IPS-18c (cell line): ENCODE measurements around the gene TBC1D9.

ENCODE experiments used
- H3K4me3 ChIP-seq: 2 replicates; pipeline ENCODE4 v1.7.0; 2013; ENCODE audit warnings: low read depth, mild to moderate bottlenecking, low read length, moderate library complexity; ENCODE audit not compliant: insufficient read depth
- H3K9me3 ChIP-seq: one replicate; pipeline ENCODE4 v1.6.1; 2013; ENCODE audit warnings: mild to moderate bottlenecking, low read length, moderate library complexity; ENCODE audit not compliant: control insufficient read depth, insufficient read depth

The TBC1D9 gene

GRCh38 chr4:140707325-140707724 is 48.9 kb downstream of the TBC1D9 start:
- Histone ChIP-seq H3K9me3 (peaks cover 5% of the 10 kb centered on the region), H3K4me3 (no peak overlapping the region)

GRCh38 chr4:140706665-140707064 is 49.5 kb downstream of the TBC1D9 start:
- Histone ChIP-seq H3K9me3 (peaks cover 5% of the 10 kb centered on the region), H3K4me3 (no peak overlapping the region)

- Histone ChIP-seq H3K9me3 (peaks cover 5% of the 10 kb centered on the region), H3K4me3 (no peak overlapping the region)
These were observed 49.9 kb downstream of the TBC1D9 start for GRCh38 chr4:140706276-140706625.

GRCh38 chr4:140705625-140706275 is 50.4 kb downstream of the TBC1D9 start:
- Histone ChIP-seq H3K9me3 (peaks cover 5% of the 10 kb centered on the region), H3K4me3 (no peak overlapping the region)

- peaks cover 5% of the 10 kb centered on the region for H3K9me3 ChIP-seq
- no peak overlapping the region for H3K4me3 ChIP-seq
These were observed 51.2 kb downstream of the TBC1D9 start for GRCh38 chr4:140704964-140705363.

- Histone ChIP-seq H3K9me3 (peaks cover 2% of the 10 kb centered on the region), H3K4me3 (no peak overlapping the region)
These were observed 51.7 kb downstream of the TBC1D9 start for GRCh38 chr4:140704392-140704960.

GRCh38 chr4:140703463-140703862 is 52.7 kb downstream of the TBC1D9 start:
- H3K9me3 ChIP-seq = no peaks in the 10 kb centered on the region
- H3K4me3 ChIP-seq = no peak overlapping the region

GRCh38 chr4:140702096-140702757 is 54.0 kb downstream of the TBC1D9 start:
- no peaks in the 10 kb centered on the region for H3K9me3 ChIP-seq
- H3K4me3 ChIP-seq = no peak overlapping the region

- no peak overlapping the region for H3K4me3 ChIP-seq
These were observed 55.1 kb downstream of the TBC1D9 start for GRCh38 chr4:140701071-140701470.

GRCh38 chr4:140697709-140698560 is 58.2 kb downstream of the TBC1D9 start:
- Histone ChIP-seq H3K4me3 (no peak overlapping the region), H3K9me3 (no peaks in the 10 kb centered on the region)

More at GRCh38 chr4:140701071-140701470, 55.1 kb downstream of the TBC1D9 start:
- H3K9me3 ChIP-seq = no peaks in the 10 kb centered on the region

- Histone ChIP-seq H3K9me3 (no peaks in the 10 kb centered on the region), H3K4me3 (no peak overlapping the region)
These were observed 60.7 kb downstream of the TBC1D9 start for GRCh38 chr4:140695483-140695882.

GRCh38 chr4:140693562-140693961 is 62.6 kb downstream of the TBC1D9 start:
- Histone ChIP-seq H3K9me3 (no peaks in the 10 kb centered on the region), H3K4me3 (no peak overlapping the region)

- Histone ChIP-seq H3K4me3 (no peak overlapping the region), H3K9me3 (no peaks in the 10 kb centered on the region)
These were observed 64.8 kb downstream of the TBC1D9 start for GRCh38 chr4:140691369-140691768.

GRCh38 chr4:140690093-140690492 is 66.1 kb downstream of the TBC1D9 start:
- H3K9me3 ChIP-seq = no peaks in the 10 kb centered on the region
- no peak overlapping the region for H3K4me3 ChIP-seq

- Histone ChIP-seq H3K4me3 (no peak overlapping the region), H3K9me3 (no peaks in the 10 kb centered on the region)
These were observed 66.6 kb downstream of the TBC1D9 start for GRCh38 chr4:140689623-140690022.

- H3K9me3 ChIP-seq = no peaks in the 10 kb centered on the region
- no peak overlapping the region for H3K4me3 ChIP-seq
These were observed 67.2 kb downstream of the TBC1D9 start for GRCh38 chr4:140688711-140689598.

- Histone ChIP-seq H3K4me3 (no peak overlapping the region), H3K9me3 (no peaks in the 10 kb centered on the region)
These were observed 69.4 kb downstream of the TBC1D9 start for GRCh38 chr4:140686796-140687195.
